Measurements from ENCODE around the gene ARHGEF1.

Gene ARHGEF1

DNA sequence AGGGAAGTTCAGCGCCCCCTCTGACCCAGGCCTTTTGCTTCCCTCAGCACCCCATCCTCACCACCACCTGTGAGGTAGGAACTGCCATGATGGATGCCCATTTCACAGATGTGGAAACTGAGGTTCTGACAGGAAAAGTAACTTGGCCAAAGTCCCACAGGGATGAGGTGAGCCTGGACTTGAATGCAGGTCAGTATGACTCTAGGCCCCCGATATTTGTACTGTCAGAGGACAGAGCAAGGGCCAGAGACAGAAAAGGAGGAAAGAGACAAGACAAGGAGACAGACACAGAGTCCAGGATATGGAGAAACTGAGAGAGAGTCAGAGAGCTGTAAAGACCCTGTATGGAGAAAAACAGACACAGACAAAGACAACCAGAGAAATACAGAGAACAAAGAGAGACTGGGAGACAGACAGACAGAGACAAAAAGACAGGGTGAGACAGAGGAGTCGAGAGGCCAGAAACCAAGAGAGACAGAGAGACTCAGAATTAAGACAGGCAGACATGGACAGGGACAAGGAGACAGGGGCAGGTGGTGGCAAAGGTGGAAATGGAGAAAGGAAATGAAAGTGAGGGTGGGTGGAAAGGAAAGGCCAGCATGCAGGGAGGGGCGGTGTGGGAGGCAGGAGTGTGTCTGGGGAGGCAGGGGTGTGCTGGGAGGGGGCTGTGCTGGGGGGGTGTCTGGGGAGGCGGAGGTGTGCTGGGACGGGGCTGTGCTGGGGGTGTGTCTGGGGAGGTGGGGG lies 40.2 kb downstream of the ARHGEF1 start:
- Mint-ChIP-seq H3K27me3 (peaks cover 1% of the 10 kb centered on the region), H3K9me3 (ENCODE audit: low read depth) (no peaks in the 10 kb centered on the region), H3K4me1 (ENCODE audit: low read depth) (peaks cover 18% of the 10 kb centered on the region), H3K4me3 (peak overlapping the region; percentile 19), H3K27ac (no peak overlapping the region), H3K36me3 (peaks cover 3% of the 10 kb centered on the region)

- no peak overlapping the region for H3K27ac Mint-ChIP-seq
- no peaks in the 10 kb centered on the region for H3K9me3 Mint-ChIP-seq (ENCODE audit: low read depth)
- H3K27me3 Mint-ChIP-seq: peaks cover 1% of the 10 kb centered on the region
- no peak overlapping the region for H3K4me3 Mint-ChIP-seq
- H3K36me3 Mint-ChIP-seq: peaks cover 3% of the 10 kb centered on the region
- peaks cover 26% of the 10 kb centered on the region for H3K4me1 Mint-ChIP-seq (ENCODE audit: low read depth)
These were observed 41.5 kb downstream of the ARHGEF1 start for GRCh38 chr19:41924151-41925145.

DNA sequence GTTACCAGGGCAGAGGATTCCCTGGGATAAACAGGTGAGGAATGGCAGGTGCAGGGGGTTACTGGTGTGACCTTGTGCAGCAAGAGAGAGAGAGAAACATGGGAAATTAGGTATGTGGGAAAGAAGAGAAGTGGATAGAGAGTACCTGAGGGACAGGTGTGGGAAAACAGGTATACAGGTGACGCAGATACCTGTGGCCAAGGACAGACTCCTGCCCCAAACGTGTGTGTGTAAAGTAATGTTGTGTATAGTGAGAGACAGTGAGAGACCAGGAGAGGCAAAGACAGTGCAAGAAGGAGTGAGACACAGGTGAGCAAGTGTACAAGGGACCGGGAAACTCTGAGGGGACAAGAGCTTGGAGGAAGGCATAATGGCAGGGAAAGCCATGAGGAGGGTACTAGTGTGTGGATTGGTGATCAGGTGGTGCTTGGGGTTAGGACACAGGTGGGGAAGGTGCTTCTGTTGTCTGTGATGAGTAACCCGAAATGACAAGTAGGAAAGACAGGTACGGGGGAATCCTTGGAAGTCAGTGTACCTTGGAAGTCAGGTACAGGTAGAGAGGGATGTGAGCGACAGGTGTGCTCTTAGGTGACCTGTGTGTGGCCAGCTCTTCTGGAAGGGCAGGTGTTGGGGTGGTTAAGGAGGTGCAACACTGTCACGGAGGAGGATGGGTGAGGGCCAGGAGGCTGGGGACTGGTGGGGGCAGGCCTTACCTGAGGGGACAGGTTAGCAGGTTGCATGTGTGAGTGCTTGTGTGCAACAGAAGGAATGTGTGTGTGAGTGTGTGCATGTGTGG lies 42.4 kb downstream of the ARHGEF1 start:
- Mint-ChIP-seq H3K27ac (no peak overlapping the region), H3K36me3 (peaks cover 3% of the 10 kb centered on the region), H3K4me3 (no peak overlapping the region), H3K4me1 (ENCODE audit: low read depth) (peaks cover 35% of the 10 kb centered on the region), H3K9me3 (ENCODE audit: low read depth) (no peaks in the 10 kb centered on the region), H3K27me3 (peaks cover 1% of the 10 kb centered on the region)

DNA sequence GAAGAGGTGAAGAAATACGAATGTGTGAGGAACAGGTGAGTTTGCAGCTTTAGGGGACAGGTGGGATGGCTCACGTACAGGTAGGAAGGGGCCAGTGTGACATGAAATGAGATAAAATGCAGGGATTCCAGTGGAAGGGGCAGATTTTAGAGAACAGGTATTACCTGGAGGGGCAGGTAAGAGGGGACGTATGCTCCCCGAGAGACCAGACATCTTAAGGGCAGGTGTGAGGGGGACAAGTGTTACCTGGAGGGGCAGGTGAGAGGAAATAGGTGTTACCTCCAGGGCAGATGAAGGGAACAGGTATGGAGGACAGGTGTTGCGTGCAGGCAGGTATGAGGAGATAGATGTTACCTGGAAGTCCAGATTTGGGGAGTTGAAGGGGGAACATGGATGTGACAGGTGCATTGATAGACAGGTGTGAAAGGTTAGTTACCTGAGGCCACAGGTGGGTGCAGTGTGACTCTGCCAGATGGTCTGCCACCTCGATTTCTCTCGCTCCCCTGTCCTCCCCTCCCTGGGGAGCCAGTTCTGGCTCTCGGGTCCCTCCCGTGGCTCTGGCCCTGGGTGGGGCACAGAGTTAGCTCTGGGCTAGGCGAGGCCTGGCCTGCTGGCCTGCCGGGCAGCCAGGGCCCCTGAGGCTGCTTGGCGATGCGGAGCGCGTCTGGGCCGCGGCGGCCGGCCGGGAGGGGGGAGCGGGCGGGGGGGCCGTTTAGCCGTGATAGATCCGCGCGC lies 43.2 kb downstream of the ARHGEF1 start:
- H3K4me1 Mint-ChIP-seq (ENCODE audit: low read depth): peaks cover 40% of the 10 kb centered on the region
- peaks cover 1% of the 10 kb centered on the region for H3K27me3 Mint-ChIP-seq
- H3K4me3 Mint-ChIP-seq: no peak overlapping the region
- no peaks in the 10 kb centered on the region for H3K9me3 Mint-ChIP-seq (ENCODE audit: low read depth)
- H3K36me3 Mint-ChIP-seq: peaks cover 3% of the 10 kb centered on the region
- no peak overlapping the region for H3K27ac Mint-ChIP-seq

GRCh38 chr19:41926763-41927496 lies 43.9 kb downstream of the ARHGEF1 start:
- peaks cover 1% of the 10 kb centered on the region for H3K27me3 Mint-ChIP-seq
- peaks cover 38% of the 10 kb centered on the region for H3K4me1 Mint-ChIP-seq (ENCODE audit: low read depth)
- no peaks in the 10 kb centered on the region for H3K9me3 Mint-ChIP-seq (ENCODE audit: low read depth)
- no peak overlapping the region for H3K4me3 Mint-ChIP-seq
- peaks cover 3% of the 10 kb centered on the region for H3K36me3 Mint-ChIP-seq
- no peak overlapping the region for H3K27ac Mint-ChIP-seq

DNA sequence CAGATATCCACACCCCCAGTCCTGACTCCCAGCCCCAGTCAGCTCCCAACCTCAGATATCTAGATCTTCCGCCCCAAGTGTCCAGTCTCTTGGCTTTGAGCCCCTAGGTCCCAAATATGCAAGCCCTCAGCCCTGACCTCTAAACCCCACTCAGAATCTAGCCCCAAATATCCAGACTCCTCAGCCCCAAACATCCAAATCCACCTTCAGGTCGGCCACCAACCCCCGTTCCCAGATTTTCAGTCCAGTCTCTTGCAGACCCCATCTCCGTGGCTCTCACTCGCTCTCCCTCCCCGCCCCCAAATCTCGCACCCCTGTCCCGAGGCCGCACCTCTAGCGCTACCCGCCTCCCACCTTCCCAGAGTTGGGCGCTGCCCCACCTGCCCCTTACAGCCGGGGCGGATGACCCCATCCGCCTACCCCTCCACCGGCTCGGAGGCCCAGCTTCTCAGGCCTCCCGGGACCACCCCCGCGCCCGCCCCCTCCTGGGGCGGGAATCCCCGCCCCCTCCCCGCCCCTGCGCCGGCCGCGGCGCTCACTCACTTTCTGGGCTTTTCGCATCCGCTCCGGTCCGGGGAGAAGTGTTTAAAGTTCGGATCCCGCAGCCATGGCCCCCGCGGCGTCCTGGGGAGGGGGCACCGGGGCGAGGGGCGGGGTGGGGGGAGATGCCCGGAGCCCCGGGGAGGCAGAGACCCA lies 44.7 kb downstream of the ARHGEF1 start:
- no peaks in the 10 kb centered on the region for H3K27me3 Mint-ChIP-seq
- peaks cover 35% of the 10 kb centered on the region for H3K4me1 Mint-ChIP-seq (ENCODE audit: low read depth)
- H3K9me3 Mint-ChIP-seq (ENCODE audit: low read depth): no peaks in the 10 kb centered on the region
- H3K27ac Mint-ChIP-seq: no peak overlapping the region
- peaks cover 3% of the 10 kb centered on the region for H3K36me3 Mint-ChIP-seq
- peak overlapping the region; percentile 87 for H3K4me3 Mint-ChIP-seq

GRCh38 chr19:41928221-41928683 lies 45.3 kb downstream of the ARHGEF1 start, which contains the start of gene ERFL:
Gene ERFL, minus strand, starts transcription at chr19:41928449. Its CDS starts 15,530 bp downstream, at chr19:41912919.
- H3K27me3 Mint-ChIP-seq: no peaks in the 10 kb centered on the region
- no peaks in the 10 kb centered on the region for H3K9me3 Mint-ChIP-seq (ENCODE audit: low read depth)
- H3K27ac Mint-ChIP-seq: peak within 1 kb of the TSS; percentile 74
- peaks cover 34% of the 10 kb centered on the region for H3K4me1 Mint-ChIP-seq (ENCODE audit: low read depth)
- H3K36me3 Mint-ChIP-seq: peaks cover 1% of the 10 kb centered on the region
- peak within 1 kb of the TSS; percentile 88 for H3K4me3 Mint-ChIP-seq

DNA sequence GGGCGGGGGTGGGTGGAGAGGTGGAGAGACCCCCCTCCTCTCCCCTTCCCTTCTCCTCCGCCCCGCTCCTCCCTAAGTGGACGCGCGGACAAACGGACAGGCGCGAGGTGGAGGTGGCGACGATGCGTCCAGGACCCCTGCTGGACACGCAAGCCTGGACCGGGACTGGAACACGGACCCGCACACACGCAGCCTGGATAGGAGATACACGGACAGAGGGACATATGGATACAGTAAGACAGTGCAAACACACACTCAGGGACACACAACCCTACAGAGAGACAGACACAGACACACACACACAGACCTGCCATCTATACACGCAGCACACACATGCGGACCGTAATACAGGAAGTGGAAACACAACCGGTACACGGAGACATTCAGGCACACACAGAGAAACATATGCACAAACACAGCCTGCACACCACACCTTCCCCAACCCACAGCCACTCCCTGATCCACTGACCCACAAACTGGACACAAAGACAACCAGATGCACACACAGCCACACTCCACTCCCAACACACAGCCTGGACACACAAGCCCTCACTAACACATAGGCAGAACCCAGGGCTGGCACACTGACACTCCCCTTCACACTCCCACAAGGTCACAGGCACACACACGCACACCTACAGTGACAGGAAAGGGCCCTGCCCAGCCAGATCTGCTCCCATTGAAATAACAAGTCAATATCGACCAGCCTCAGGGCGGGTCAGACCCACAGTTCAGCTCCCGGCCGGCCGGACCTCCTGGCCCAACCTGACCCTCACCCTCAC lies 46.0 kb downstream of the ARHGEF1 start:
- H3K4me1 Mint-ChIP-seq (ENCODE audit: low read depth): peaks cover 38% of the 10 kb centered on the region
- H3K9me3 Mint-ChIP-seq (ENCODE audit: low read depth): no peaks in the 10 kb centered on the region
- H3K36me3 Mint-ChIP-seq: no peaks in the 10 kb centered on the region
- H3K4me3 Mint-ChIP-seq: peak overlapping the region; percentile 88
- H3K27me3 Mint-ChIP-seq: no peaks in the 10 kb centered on the region
- H3K27ac Mint-ChIP-seq: peak overlapping the region; percentile 74

DNA sequence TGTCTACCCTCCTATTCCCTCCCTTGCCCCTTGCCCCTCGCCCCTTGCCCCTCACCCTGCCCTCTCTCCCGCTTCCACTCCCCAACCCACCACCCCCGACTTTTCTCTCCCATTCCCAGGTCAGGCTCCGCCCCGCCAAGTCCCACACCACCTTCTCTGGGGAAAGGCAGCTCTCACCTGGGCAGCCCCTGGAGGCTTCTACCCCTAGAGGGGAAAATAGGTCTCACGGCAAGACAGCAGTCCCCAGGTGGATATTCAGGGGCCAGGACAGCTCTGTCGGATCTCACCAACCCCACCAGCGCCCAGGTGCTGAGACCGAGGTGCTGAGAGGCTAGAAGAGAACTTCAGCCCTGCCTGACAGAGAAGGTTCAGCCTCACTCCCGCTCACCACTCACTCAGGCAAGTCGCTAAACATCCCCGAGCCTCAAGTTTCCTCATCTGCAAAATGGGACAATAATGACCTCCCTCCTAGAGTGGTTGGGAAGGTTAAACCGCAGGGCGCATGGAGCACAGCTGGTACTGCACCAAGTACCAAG lies 46.6 kb downstream of the ARHGEF1 start:
- Mint-ChIP-seq H3K27me3 (no peaks in the 10 kb centered on the region), H3K4me3 (peak overlapping the region; percentile 88), H3K27ac (no peak overlapping the region), H3K9me3 (ENCODE audit: low read depth) (no peaks in the 10 kb centered on the region), H3K4me1 (ENCODE audit: low read depth) (peaks cover 42% of the 10 kb centered on the region), H3K36me3 (no peaks in the 10 kb centered on the region)

DNA sequence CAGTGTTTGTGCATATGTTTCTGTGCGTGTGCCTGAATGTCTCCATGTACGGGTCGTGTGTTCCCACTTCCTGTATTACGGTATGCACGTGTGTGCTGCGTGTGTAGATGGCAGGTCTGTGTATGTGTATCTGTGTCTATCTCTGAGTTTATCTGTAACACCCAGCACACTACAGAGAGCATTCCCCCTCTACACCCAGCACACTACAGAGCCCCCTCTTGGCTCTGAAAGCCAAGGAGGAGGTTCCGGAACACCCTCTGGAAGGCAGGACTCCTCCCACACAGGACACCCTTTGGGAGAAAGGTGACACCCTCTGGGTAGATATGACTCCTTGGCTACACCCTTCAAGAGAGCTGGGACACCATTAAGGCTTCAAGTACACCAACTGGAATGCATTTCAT lies 47.3 kb downstream of the ARHGEF1 start:
- H3K27ac Mint-ChIP-seq: no peak overlapping the region
- no peaks in the 10 kb centered on the region for H3K9me3 Mint-ChIP-seq (ENCODE audit: low read depth)
- peaks cover 49% of the 10 kb centered on the region for H3K4me1 Mint-ChIP-seq (ENCODE audit: low read depth)
- H3K4me3 Mint-ChIP-seq: peak overlapping the region; percentile 58
- no peaks in the 10 kb centered on the region for H3K36me3 Mint-ChIP-seq
- no peaks in the 10 kb centered on the region for H3K27me3 Mint-ChIP-seq

GRCh38 chr19:41930926-41931592 lies 48.1 kb downstream of the ARHGEF1 start:
- Mint-ChIP-seq H3K27me3 (no peaks in the 10 kb centered on the region), H3K27ac (no peak overlapping the region), H3K4me3 (peak overlapping the region; percentile 20), H3K4me1 (ENCODE audit: low read depth) (peaks cover 51% of the 10 kb centered on the region), H3K36me3 (no peaks in the 10 kb centered on the region), H3K9me3 (ENCODE audit: low read depth) (no peaks in the 10 kb centered on the region)

DNA sequence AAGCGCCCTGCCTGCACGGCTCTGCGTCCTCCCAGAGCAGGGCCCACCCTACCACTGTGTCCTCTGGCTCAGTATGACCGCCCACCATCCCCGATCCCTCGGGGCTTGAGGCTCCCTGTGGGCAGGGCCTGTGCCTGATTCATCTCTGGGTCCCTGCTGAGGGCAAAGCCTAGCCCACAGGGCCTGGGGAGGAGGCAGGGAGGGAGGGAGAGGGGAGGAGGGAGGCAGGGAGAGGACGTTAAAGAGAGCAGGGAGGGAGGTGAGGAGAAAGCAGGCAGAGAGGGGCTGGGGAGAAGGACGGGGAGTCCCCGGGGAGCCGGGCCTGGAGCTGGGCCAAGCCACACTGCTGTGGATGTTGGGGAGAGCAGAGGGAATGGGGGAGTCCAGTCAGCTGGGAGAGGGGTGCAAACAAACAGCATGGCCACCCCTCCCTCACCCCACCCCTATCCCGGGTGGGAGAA lies 49.3 kb downstream of the ARHGEF1 start:
- H3K36me3 Mint-ChIP-seq: no peaks in the 10 kb centered on the region
- no peak overlapping the region for H3K27ac Mint-ChIP-seq
- peaks cover 59% of the 10 kb centered on the region for H3K4me1 Mint-ChIP-seq (ENCODE audit: low read depth)
- H3K27me3 Mint-ChIP-seq: no peaks in the 10 kb centered on the region
- H3K9me3 Mint-ChIP-seq (ENCODE audit: low read depth): no peaks in the 10 kb centered on the region
- no peak overlapping the region for H3K4me3 Mint-ChIP-seq
